Body of pancreas (tissue), 4 donors: ENCODE measurements around the gene FTSJ1.

Experiments used
- POLR2A ChIP-seq, 3 donors: fragments of 450-650 bp; IDR thresholded peaks; one replicate each; pipeline ENCODE4 v1.6.1; 2016; ENCODE audit warnings: antibody characterized with exemption in 3 of 3, mild to moderate bottlenecking in 2 of 3
- TF ChIP-seq, protein P1 (sequence below), 7 experiments: fragments of 450-650 bp in 4 of 7; fragments of 200-600 bp in 3 of 7; sonication (generic) in 3 of 7; IDR thresholded peaks; one replicate each; pipeline ENCODE4 v1.5.1; 2016 to 2019; ENCODE audit warnings: antibody characterized with exemption in 7 of 7

DNA sequence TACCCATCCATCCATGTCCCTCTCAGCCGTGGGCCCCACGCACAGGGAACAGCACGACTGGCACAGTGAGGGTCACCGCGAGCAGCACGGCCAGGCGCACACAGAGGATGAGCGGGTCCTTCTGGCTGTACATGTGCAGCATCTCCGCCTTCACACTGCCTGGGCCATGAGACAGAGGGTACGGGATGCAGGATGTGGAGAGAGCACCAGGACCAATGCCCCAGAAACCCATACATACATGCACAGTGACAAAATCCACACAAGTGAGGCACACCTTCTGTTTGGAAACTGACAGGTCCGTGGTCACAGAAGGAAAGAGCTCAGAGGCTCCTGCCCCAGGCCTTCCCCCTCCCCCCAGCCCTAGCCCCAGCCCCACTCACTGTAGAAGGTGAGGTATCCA is 15.4 kb upstream of the FTSJ1 start:
- TF ChIP-seq, protein P1, sequence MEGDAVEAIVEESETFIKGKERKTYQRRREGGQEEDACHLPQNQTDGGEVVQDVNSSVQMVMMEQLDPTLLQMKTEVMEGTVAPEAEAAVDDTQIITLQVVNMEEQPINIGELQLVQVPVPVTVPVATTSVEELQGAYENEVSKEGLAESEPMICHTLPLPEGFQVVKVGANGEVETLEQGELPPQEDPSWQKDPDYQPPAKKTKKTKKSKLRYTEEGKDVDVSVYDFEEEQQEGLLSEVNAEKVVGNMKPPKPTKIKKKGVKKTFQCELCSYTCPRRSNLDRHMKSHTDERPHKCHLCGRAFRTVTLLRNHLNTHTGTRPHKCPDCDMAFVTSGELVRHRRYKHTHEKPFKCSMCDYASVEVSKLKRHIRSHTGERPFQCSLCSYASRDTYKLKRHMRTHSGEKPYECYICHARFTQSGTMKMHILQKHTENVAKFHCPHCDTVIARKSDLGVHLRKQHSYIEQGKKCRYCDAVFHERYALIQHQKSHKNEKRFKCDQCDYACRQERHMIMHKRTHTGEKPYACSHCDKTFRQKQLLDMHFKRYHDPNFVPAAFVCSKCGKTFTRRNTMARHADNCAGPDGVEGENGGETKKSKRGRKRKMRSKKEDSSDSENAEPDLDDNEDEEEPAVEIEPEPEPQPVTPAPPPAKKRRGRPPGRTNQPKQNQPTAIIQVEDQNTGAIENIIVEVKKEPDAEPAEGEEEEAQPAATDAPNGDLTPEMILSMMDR (IDR thresholded peaks at IDR 0.05), result no peak
- TF ChIP-seq POLR2A (IDR thresholded peaks at IDR 0.05), result no peak
